ENCODE measurements around the gene TRIM54.

TRIM54 gene, protein sequence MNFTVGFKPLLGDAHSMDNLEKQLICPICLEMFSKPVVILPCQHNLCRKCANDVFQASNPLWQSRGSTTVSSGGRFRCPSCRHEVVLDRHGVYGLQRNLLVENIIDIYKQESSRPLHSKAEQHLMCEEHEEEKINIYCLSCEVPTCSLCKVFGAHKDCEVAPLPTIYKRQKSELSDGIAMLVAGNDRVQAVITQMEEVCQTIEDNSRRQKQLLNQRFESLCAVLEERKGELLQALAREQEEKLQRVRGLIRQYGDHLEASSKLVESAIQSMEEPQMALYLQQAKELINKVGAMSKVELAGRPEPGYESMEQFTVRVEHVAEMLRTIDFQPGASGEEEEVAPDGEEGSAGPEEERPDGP

DNA sequence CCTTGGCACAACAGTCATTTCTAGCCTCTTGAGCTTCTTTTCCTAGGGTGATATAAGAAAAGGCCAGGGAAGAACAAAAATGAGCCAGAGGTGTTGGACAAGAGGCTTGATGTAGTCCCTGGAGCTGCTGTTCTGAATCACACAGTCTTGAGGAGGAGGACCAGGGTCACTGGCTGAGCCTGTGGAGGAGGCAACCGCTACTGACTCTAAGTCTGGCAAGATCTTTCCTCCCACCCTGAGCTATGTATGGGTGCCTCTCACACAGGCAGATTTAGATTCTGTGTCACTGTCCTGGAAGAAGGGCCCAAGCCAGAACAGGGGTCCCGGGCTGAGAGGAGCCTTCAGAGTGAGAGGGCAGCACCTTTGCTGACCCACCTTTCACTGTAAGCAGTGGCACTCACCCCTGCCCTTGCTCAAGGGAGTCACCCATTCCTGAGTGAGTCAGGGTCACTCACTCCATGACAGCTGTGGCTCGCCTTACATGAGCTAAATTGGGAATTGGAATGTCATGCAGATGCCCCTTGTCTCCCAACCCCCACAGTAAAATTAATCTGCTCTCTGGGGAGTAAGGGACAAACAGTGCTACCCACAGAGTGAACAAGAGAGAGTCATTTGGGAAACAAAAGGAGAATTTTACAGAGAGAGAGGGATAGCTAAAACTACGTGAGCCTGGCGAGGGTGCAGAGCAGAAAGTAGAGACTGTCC, at the start of gene TRIM54:
Gene TRIM54, plus strand, starts transcription at position 575 of the 705 bp plus-strand sequence. CDS start 303 bp downstream, outside the sequence.
- no peak for DNase-seq

DNA sequence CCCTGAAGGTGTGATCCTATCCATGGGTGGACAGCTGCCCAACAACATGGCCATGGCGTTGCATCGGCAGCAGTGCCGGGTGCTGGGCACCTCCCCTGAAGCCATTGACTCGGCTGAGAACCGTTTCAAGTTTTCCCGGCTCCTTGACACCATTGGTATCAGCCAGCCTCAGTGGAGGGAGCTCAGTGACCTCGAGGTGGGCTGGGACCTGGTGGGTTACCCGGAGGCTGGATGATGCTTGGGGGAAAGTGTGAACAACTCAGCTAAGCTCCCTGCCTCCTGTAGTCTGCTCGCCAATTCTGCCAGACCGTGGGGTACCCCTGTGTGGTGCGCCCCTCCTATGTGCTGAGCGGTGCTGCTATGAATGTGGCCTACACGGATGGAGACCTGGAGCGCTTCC, 48.9 kb upstream of the TRIM54 start:
- no peak for DNase-seq

DNA sequence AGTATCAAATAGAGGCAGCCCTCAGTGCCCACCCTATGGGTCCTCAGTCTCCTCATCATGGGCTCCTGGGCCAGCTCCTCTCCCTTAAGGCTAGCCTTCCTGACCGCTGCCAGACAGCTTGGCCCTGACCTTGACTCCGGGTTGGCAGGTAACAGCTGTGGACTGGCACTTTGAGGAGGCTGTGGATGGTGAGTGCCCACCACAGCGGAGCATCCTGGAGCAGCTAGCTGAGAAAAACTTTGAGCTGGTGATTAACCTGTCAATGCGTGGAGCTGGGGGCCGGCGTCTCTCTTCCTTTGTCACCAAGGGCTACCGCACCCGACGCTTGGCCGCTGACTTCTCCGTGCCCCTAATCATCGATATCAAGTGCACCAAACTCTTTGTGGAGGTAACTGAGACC, 46.1 kb upstream of the TRIM54 start:
- DNase-seq = no peak

DNA sequence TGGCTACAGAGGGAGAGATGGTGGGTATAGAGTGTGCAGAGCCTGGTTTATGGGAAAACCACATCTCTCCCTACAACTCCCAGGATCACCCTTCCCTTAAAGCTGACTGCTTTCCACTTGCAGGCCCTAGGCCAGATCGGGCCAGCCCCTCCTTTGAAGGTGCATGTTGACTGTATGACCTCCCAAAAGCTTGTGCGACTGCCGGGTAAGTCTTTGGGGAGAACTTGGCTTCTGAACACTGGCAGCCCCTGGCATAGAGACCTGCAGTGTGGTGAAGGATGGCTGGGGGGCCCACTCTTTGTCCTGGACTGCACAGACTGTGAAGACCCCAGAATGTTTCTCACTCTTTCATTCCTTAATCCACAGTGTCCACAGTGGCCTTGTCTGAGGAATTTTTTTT, 45.6 kb upstream of the TRIM54 start:
- no peak for DNase-seq

DNA sequence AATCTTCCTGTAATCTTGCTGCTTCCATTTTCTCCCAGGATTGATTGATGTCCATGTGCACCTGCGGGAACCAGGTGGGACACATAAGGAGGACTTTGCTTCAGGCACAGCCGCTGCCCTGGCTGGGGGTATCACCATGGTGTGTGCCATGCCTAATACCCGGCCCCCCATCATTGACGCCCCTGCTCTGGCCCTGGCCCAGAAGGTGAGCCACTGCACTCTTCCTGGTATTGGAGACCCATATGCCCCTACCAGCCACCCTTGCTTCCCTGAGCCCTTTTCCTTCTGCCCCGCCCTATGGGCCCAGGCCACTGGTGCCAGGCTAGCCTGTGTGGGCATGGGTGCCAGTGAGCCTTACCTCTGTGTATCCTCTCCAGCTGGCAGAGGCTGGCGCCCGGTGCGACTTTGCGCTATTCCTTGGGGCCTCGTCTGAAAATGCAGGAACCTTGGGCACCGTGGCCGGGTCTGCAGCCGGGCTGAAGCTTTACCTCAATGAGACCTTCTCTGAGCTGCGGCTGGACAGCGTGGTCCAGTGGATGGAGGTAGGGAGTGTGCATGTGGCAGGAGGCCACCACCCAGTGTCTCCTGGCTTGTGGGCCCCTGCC, 44.8 kb upstream of the TRIM54 start:
- no peak for DNase-seq

DNA sequence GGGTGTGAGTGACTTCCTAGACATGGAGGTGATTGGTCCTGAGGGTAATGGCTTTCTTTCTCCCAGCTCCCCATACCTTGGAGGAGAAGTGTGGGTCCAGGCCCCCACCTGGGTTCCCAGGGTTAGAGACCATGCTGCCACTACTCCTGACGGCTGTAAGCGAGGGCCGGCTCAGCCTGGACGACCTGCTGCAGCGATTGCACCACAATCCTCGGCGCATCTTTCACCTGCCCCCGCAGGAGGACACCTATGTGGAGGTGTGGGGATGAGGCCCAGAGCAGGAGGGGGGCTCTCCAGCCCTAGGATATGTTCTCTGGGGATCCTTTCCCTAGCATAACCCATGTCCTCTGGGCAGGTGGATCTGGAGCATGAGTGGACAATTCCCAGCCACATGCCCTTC, 43.3 kb upstream of the TRIM54 start:
- no peak for DNase-seq

DNA sequence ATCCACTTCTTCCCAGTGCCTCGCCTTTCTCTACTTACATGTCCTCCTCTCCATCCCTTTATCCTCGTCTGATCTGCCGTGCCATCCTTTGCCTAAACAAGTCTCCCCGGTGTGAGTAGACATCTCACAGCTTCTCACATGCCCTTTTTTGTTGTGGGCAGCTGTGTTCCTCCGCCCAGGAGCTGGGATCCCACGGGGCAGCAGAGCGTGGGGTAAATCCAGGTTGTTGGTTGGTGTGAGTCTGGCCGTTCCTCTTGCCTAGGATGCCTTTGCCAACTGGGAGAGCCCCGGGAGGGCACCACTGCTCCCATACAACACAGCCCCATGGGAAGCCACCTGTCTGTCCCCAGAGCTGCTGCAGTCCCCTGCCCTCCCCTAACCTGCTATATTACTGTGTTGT, 41.8 kb upstream of the TRIM54 start:
- no peak for DNase-seq

DNA sequence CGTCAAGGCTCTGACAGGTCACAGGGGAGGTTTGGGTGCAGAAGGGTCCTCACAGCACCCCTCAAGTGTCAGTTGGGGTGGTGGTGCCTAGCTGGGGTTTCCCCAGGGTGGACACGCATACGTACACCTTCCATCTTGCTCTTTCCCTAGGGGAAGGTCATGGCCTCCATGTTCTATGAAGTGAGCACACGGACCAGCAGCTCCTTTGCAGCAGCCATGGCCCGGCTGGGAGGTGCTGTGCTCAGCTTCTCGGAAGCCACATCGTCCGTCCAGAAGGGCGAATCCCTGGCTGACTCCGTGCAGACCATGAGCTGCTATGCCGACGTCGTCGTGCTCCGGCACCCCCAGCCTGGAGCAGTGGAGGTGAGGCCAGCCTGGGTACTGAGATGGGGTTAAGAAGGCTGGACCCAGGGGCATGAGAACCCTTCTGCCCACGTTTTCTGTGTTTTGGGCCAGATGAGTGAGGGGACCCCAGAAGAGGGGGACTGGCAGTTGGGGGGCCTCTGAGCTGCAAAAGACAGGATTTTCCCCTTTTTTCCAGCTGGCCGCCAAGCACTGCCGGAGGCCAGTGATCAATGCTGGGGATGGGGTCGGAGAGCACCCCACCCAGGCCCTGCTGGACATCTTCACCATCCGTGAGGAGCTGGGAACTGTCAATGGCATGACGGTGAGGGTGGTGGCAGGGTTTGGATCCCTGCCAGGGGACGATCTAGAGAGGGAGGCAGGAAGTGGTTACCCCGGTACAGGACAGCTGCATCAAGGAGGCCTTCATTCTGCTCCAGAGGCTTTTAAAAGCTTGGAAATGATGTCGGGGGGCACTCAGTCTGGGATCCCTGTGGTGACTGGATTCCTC, 40.2 kb upstream of the TRIM54 start:
- no peak for DNase-seq

DNA sequence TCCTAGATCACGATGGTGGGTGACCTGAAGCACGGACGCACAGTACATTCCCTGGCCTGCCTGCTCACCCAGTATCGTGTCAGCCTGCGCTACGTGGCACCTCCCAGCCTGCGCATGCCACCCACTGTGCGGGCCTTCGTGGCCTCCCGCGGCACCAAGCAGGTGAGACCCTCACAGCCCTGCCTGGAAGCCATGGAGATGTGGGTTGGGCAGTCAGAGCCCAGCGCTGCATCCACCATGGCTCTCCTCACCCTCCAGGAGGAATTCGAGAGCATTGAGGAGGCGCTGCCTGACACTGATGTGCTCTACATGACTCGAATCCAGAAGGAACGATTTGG, 39.6 kb upstream of the TRIM54 start:
- DNase-seq = no peak

DNA sequence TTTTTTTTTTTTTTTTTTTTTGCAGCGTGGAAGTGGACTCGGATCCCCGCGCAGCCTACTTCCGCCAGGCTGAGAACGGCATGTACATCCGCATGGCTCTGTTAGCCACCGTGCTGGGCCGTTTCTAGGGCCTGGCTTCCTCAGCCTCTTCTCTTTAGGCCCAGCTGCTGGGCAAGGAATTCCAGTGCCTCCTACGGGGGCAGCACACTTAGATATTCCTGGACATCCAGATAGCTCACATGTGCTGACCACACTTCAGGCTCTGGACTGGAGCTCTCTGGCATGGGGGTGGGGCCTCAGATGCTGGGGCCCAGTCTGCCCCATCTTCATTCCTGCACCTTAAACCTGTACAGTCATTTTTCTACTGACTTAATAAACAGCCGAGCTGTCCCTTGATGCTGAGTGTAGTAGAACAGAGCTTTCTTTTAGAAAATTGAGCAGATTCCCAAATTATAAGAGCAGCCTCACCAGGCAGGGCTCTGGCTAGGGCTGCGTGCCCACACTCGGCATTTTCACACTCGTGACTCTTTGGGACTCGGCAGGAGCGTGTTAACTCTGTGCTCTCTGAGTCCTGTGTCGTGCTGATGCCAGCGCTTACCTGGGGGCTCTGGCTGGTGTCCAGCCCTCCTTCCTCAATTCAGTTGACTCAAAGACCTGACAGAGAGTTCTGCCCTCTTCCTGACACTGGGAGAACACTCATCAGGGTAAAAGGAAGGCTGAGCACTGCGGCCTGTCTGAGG, 38.7 kb upstream of the TRIM54 start:
- no peak for DNase-seq

DNA sequence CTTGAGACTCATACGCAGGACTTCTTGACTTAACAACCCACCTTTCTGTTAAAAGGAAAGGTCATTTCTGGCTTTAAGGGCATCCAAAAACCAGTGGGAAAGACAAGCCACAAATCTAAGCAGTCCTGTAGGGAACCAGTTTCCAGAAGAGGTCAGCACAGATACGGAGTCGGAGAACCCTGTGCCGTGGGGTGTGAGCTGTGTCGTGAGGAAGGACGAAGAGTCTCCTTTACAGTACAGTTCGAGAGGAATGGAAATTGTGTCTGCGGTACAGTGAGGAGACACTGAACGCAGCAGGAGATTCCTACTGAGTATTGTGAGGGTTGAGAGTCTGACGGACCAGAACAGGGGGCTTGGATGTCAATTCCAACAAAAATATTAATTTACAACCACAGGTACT, 37.1 kb upstream of the TRIM54 start:
- DNase-seq = no peak

DNA sequence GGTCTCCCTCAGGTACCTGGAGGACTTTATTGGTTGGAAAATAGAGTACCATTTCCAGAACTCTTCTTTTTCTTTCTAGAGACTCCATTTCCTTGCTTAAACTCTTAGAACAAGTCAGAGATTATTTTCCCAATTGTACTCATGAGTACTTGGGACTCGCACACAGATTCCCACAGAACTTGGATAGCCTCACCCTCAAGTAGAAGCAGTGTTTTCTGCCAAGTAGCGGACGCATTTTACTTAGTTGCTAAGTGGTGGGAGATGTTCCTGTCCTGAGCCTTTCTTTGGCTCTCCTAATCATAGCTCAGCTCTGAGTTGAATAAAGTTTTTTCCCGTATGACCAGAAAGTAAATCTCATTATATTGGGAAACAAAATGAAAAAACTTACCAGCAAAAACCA, 36.6 kb upstream of the TRIM54 start:
- no peak for DNase-seq

DNA sequence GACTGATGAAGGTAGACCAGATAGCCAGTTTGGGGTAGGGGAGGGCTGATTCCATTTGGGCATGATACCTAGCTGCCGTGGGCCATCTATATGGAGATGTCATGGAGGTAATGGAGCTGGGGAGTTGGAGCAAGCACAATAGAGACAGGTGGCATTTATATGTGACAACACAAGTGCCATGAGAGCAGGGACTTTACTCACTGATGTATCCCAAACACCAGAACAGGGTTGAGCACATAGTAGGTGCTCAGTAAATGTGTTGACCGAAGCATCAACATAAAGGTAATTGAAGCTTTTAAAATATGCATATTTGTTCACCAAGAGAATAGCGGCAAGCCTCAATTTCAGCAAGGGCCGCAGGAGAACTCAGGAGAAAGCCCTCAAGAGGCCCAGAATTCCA, 34.3 kb upstream of the TRIM54 start:
- DNase-seq = no peak

DNA sequence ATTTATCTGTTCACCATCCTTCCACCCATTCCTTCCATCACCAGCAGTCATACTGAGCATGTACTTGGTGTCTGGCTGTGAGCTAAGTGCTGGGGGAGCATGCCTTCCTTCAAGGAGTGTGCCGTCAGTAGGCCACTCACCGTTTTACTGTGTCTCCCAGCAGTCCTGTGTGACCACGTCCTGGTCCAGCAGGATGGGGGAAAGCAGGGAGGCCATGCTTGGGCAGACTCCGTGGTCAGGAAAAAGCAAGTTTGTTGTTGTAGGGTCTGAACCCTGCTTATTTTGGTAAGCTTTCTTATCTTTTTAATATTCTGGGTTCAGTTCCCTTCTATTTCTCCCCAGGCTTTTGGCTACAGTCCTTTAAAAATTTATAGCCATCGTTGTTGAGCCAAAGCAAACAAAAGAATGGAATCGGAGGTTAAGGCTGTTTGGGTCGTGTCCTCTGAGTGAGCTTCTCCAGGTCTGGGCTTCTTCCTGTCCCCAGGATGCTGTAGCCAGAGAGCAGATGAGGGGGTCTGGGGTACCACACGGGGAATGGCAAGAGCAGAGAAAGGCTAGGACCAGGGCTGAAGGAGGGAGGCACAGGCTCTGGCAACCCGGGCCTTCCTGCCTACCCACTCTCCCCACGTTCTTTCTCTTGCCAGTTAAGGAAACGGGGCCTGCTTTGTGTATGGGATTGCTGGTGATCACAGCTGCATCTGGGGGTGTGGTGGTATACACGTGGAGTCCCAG, 32.9 kb upstream of the TRIM54 start:
- no peak for DNase-seq

DNA sequence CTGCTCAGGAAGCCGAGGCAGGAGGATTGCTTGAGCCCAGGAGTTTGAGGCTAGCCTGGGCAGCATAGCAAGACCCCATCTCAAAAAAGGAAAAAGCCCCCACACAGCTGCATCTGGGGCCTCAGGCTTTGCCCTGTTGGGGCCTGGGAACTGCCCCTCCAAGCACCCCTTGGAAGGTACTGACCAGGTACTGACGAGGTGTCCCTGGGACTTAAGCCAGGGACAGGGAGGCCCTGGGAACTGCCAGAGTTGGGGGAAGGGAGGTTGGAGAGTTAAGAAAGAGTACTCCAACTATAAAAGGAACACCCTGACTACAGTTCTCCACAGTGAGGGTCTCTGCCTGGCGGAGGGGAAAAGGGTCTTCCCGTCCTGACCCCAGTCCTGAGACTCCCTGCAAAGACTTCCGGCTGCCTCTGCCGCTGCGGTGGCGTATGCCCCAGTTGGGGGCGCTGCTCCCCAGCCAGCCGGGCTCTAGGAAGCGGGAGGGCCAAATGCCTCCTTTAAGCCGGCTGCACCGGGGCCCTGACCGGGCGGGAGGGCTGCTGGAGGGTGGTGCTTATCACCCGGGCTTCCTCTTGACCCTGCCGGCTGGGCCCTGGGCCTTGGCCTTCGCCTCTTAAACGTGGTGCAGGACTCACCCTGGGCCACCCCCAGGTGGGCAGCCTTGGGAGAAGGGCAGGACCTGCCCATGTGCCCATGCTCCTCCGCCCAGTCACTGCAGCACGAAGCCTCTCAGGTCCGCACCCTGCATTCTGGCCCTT, 32.2 kb upstream of the TRIM54 start:
- peak; percentile 91 for DNase-seq

DNA sequence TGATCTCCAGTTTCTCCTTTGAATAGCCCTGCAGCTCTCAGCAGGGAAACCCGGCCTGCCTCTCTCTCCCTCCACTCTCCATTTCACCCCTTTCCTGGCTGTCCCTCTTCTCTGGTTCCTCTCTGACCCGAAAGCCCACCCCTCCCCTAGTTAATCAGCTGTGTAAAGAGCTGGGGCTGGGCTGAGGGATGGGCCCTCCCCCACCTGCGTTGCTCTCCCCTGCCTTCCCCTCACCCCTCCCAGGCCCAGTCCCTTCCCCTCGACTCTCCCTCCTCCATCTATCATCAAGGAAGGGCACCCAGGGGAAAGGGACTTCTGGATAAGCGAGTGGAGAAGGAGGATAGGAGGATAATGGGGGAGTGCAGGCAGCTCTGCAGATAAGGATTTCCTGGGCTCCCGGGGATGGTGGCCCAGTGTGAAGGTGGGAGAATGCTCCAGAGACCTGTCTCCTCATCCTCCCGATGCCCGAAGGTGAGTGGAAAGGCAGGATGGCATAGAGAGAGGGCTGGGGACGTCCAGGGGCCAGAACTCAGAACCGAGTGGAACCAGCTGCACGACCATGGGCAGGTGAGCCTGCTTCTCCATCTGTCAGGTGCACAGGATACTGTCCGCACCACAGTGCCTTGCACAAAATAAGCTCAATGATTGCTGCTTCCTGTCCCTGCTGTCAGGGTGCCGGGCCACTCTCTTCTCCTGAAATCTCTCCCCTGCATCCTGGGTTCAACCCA, 31.4 kb upstream of the TRIM54 start:
- DNase-seq = no peak

DNA sequence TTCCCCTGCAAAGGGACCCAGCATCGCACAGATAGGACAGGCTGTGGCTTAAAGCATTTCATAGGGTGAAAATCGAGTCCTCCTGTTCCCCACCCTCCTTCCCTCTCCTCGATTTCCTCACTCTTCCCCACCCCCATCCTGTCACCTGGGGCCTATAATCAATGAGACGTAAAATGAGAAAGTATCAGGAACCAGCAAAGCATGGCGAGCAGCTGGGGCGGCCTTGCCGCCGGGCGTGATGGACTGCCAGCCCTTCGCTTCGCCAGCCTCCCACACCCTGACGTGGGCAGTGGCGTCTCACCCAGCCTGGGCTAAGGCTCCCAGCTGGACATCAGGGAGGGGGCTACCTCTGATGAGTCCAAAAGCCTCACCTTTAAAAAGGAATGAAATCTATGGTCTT, 30.5 kb upstream of the TRIM54 start:
- no peak for DNase-seq

DNA sequence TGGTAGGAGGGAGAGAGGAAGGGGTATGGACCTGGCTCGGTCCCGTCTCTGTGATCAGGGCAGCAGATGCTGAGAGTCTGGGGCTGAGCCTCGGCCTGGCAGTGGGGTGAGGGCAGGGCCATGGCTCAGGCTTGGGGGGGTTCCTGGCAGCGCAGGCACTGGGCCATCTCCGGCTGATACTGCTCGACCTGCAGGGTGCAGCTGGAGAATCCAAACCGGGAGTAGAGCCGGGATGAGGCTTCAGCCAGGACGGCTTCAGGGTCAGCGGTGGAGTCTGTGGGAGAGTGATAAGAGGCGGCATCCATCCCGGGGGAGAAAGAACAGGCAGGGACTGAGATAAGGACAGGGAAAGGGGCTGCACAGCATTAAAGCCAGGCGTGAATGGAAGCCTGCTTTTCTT, 27.0 kb upstream of the TRIM54 start:
- DNase-seq = peak; percentile 39

DNA sequence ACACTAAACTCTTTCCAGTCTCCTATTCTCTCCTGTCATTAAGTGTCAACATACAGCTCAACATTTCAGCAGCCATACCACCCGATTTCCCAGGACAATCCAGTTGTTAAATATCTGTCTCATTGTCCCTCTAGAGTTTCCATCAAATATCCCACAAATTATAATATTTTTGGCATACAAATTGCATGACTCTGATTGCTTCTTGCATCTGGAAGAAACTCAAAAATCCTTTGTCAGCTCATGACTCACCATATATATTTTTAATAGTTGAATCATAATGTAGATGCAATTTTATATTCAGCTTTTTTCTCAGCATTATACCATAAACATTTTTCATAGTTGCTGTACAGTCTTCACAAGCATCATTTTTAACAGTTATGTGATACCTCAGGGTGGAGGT, 26.6 kb upstream of the TRIM54 start:
- DNase-seq = no peak

DNA sequence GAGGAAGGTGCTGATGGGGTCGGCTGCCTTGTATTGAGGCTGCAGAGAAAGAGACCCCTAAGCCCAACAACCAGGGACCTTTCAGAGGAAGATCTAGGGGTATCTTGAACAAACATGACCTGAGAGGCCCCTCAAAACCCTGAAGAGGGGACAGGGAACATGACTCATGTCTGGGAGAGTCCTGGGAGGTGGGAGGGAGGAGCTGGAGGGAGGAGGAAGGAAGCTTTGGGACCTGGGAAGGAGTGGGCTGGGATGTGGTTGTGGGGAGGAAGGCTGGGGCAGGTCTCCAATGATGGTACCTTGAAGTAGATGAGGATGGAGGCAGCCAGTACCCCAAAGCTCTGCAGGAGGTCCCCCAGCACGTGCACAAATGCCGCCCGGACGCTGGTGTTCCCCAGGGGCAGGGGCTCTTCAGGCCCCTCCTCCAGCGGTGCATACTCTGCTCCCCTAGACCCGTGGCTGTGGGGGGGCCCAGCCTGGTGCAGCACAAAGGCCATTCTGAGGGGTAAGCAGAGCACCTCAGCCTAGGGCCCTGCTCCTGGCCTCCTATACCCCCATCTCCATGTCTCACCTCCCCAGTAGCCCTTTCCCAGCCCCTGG, 25.3 kb upstream of the TRIM54 start:
- DNase-seq = no peak

Measured in OCI-M1 (cell line).